ENCODE data around the gene TTLL11.

DNA sequence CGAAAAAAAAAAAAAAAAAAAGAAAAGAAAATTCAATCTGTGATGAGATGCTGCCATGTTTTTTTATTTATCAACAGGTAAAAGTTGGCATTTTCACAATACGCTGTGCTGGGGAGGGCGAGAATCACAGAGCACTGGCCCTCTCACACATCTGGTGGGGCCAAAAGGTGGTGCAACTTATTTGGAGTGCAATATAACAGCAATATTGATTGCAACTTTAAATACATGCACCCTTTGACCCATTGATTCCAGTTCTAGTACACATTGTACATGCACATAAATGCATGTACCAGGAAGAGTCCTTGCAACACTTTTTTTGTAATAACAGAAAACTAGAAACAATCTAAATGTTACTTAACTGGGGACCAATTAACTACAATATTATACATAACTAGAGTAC, 282.6 kb downstream of the TTLL11 start:
- no peak for TF ChIP-seq EGR1 (IDR thresholded peaks at IDR 0.05)
- TF ChIP-seq USF1 (IDR thresholded peaks at IDR 0.05) = no peak
- no peak for TF ChIP-seq TAF1 (IDR thresholded peaks at IDR 0.05; ENCODE audit: low read depth)
- TF ChIP-seq CREB1 (IDR thresholded peaks at IDR 0.05; ENCODE audit: low read depth) = no peak
- TF ChIP-seq, protein P1, sequence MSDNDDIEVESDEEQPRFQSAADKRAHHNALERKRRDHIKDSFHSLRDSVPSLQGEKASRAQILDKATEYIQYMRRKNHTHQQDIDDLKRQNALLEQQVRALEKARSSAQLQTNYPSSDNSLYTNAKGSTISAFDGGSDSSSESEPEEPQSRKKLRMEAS (IDR thresholded peaks at IDR 0.05) = no peak
- TF ChIP-seq CEBPB (IDR thresholded peaks at IDR 0.05) = no peak
- TF ChIP-seq NFIC (IDR thresholded peaks at IDR 0.05) = no peak
- no peak for TF ChIP-seq EP300 (IDR thresholded peaks at IDR 0.05; ENCODE audit: borderline replicate concordance)
- no peak for TF ChIP-seq TCF12 (IDR thresholded peaks at IDR 0.05; ENCODE audit: low read depth)
- no peak for TF ChIP-seq REST (IDR thresholded peaks at IDR 0.05; ENCODE audit: low read depth)
- no peak for TF ChIP-seq RAD21 (IDR thresholded peaks at IDR 0.05; ENCODE audit: low read depth)
- no peak for TF ChIP-seq FOXM1 (IDR thresholded peaks at IDR 0.05; ENCODE audit: borderline replicate concordance, low read depth)
- TF ChIP-seq YY1 (IDR thresholded peaks at IDR 0.05; ENCODE audit: low read depth) = no peak
- no peak for TF ChIP-seq ZBTB7A (IDR thresholded peaks at IDR 0.05; ENCODE audit: low read depth)

All from Ishikawa (cell line).